ENCODE measurements around the gene ADARB2. TPM values are rescaled to one million over a fixed set of nuclear protein-coding genes. Genes with fewer than 3 reads are reported as not detected.

ADARB2 gene
- total RNA-seq, 1 donor from 2014 or later, result 38.7 TPM

DNA sequence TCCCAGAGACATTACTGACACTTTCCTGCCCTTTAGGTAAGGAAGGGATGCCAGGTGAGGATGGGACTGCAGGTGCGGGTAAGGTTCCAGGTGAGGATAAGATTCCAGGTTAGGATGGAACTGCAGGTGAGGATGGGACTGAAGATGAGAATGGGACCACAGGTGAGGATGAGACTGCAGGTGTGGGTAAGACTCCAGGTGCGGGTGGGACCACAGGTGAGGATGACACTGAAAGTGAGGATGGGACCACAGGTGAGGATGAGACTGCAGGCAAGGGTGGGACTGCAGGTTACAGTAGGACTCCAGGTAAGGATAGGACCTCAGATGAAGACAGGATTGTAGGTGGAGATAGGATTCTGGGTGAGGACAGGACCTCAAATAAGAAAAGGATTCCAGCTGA, 358.9 kb downstream of the ADARB2 start:
- Mint-ChIP-seq H3K27me3 (ENCODE audit: unreplicated experiment) (peaks cover 21% of the 10 kb centered on the region), H3K27ac (ENCODE audit: unreplicated experiment) (no peak overlapping the region), H3K4me3 (ENCODE audit: unreplicated experiment) (no peak overlapping the region), H3K9me3 (ENCODE audit: unreplicated experiment) (no peaks in the 10 kb centered on the region), H3K36me3 (ENCODE audit: unreplicated experiment) (peaks cover 5% of the 10 kb centered on the region), H3K4me1 (ENCODE audit: unreplicated experiment) (peaks cover 8% of the 10 kb centered on the region)
- DNase-seq (ENCODE audit: extremely low spot score, unreplicated experiment), result peak; percentile 38
- TF ChIP-seq, protein P1, sequence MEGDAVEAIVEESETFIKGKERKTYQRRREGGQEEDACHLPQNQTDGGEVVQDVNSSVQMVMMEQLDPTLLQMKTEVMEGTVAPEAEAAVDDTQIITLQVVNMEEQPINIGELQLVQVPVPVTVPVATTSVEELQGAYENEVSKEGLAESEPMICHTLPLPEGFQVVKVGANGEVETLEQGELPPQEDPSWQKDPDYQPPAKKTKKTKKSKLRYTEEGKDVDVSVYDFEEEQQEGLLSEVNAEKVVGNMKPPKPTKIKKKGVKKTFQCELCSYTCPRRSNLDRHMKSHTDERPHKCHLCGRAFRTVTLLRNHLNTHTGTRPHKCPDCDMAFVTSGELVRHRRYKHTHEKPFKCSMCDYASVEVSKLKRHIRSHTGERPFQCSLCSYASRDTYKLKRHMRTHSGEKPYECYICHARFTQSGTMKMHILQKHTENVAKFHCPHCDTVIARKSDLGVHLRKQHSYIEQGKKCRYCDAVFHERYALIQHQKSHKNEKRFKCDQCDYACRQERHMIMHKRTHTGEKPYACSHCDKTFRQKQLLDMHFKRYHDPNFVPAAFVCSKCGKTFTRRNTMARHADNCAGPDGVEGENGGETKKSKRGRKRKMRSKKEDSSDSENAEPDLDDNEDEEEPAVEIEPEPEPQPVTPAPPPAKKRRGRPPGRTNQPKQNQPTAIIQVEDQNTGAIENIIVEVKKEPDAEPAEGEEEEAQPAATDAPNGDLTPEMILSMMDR (IDR thresholded peaks at IDR 0.05), result no peak

DNA sequence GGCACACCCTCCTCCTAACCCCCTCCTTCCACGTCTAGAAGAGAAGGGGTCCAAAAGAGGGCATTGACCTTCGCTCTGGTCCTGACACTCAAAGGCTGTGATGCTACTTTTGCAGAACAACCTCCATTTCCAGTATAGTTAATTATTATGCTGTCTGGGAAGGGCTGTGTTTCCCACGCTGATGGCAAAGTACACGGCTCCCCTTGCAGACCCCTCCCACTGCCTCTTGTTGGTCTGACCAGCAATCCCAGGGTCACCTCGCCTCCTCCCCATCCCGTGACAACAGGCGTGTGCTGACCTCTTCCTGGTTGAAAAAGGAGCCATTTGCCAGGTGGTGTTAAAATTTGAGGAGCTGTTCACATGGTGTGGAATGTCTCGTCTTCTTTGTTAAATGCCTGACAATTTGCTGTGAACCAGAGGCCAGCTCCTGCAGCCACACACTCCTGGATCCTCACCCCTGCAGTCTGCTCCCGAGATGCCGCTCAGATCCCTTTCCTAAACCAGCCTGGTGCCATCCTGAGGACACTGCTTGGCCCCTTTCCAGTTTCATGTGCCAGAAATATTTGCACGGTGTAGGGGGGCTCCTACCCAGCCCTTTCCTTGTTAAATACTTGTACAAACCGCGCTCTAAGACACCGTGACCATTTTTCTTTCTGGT, 359.5 kb downstream of the ADARB2 start:
- Mint-ChIP-seq H3K27me3 (ENCODE audit: unreplicated experiment) (peaks cover 21% of the 10 kb centered on the region), H3K4me1 (ENCODE audit: unreplicated experiment) (peaks cover 10% of the 10 kb centered on the region), H3K9me3 (ENCODE audit: unreplicated experiment) (no peaks in the 10 kb centered on the region), H3K36me3 (ENCODE audit: unreplicated experiment) (peaks cover 5% of the 10 kb centered on the region), H3K27ac (ENCODE audit: unreplicated experiment) (no peak overlapping the region), H3K4me3 (ENCODE audit: unreplicated experiment) (no peak overlapping the region)
- TF ChIP-seq, protein P1 (IDR thresholded peaks at IDR 0.05), result no peak
- peak; percentile 44 for DNase-seq (ENCODE audit: extremely low spot score, unreplicated experiment)

DNA sequence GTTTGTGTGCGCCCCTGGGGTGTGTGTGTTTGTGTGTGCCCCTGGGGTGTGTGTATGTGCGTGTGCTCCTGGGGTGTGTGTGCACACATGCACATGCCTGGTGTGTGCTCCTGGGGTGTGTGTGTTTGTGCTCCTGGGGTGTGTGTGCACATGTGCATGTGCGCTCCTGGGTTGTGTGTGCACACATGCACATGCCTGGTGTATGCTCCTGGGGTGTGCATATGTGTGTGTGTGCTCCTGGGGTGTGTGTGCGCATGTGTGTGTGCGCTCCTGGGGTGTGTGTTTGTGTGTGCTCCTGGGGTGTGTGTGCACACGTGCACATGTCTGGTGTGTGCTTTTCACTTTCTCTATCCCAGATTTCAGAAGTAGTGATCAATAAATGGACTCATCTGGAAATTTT, 360.1 kb downstream of the ADARB2 start:
- Mint-ChIP-seq H3K27ac (ENCODE audit: unreplicated experiment) (no peak overlapping the region), H3K4me1 (ENCODE audit: unreplicated experiment) (peaks cover 10% of the 10 kb centered on the region), H3K4me3 (ENCODE audit: unreplicated experiment) (no peak overlapping the region), H3K27me3 (ENCODE audit: unreplicated experiment) (peaks cover 21% of the 10 kb centered on the region), H3K9me3 (ENCODE audit: unreplicated experiment) (no peaks in the 10 kb centered on the region), H3K36me3 (ENCODE audit: unreplicated experiment) (peaks cover 5% of the 10 kb centered on the region)
- TF ChIP-seq, protein P1 (IDR thresholded peaks at IDR 0.05), result no peak
- no peak for DNase-seq (ENCODE audit: extremely low spot score, unreplicated experiment)

DNA sequence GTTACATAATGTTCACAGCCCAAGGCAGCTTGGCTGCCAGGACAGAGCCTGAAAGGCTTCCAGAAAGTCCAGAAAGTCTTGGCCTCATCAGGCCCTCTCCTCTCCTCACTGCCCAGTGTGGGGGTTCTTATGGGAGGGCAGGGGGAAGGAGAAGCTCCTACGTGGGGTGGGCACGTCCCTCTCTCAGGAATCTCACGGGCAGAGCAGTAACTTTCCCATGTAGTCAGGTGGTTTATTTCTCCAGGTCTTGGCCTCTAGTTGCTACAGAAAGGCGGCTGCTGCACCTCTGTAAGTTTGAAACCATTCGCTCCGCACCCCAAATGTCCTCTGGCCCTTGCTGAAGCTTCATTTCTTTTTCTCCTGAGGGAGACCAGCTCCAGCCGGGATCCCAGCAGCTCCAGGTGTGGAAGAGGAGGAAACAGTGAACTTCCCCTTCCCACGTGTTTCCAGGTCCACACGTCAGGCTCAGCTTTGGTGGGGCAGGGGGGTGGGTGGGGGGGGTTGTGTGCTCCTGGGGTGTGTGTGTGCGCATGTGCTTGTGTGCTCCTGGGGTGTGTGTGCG, 360.9 kb downstream of the ADARB2 start:
- Mint-ChIP-seq H3K9me3 (ENCODE audit: unreplicated experiment) (no peaks in the 10 kb centered on the region), H3K27ac (ENCODE audit: unreplicated experiment) (no peak overlapping the region), H3K27me3 (ENCODE audit: unreplicated experiment) (peaks cover 18% of the 10 kb centered on the region), H3K4me1 (ENCODE audit: unreplicated experiment) (peaks cover 10% of the 10 kb centered on the region), H3K36me3 (ENCODE audit: unreplicated experiment) (peaks cover 3% of the 10 kb centered on the region), H3K4me3 (ENCODE audit: unreplicated experiment) (no peak overlapping the region)
- peak; percentile 25 for DNase-seq (ENCODE audit: extremely low spot score, unreplicated experiment)
- TF ChIP-seq, protein P1 (IDR thresholded peaks at IDR 0.05), result no peak

DNA sequence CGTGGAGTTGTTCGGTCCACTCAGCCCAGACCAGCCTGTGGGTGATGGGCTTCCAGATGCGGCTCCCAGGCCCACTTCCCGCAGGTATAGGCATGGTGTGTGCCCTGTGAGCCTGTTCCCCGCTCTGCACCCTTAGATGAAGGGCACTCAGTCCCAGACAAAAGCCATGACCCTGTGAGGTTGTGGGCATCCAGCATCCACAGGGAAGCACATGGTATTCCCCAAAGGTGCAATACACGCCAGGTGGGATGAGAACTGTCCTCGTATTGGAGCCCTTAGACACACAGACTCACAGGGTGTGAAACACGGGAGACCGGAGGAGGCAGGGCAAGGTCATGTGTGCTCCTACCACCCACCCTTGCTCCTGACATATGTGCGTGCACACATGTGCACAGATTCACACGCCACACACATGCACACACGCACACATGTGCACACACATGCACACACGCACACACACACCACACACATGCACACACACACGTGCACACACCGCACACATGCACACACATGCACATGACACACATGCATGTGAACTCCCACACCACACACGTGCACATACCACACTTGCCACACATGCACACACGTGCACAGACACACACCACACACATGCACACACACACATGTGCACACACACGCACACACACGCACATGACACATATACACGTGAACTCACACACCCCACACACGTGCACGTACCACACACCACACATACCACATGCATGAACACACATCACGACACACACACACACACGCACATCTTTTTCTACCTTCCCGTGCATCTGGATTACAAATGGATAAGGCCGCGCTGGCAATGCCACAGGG, 361.8 kb downstream of the ADARB2 start:
- H3K9me3 Mint-ChIP-seq (ENCODE audit: unreplicated experiment), result no peaks in the 10 kb centered on the region
- TF ChIP-seq, protein P1 (IDR thresholded peaks at IDR 0.05), result no peak
- peak; percentile 67 for DNase-seq (ENCODE audit: extremely low spot score, unreplicated experiment)
- no peak overlapping the region for H3K27ac Mint-ChIP-seq (ENCODE audit: unreplicated experiment)
- peaks cover 10% of the 10 kb centered on the region for H3K4me1 Mint-ChIP-seq (ENCODE audit: unreplicated experiment)
- peaks cover 3% of the 10 kb centered on the region for H3K36me3 Mint-ChIP-seq (ENCODE audit: unreplicated experiment)
- H3K4me3 Mint-ChIP-seq (ENCODE audit: unreplicated experiment), result no peak overlapping the region
- peaks cover 14% of the 10 kb centered on the region for H3K27me3 Mint-ChIP-seq (ENCODE audit: unreplicated experiment)
